Inferior parietal cortex (tissue), 1 donor: ENCODE data around the gene GRM4.
"Not testable (repeated sequence)": the region's sequence is repeated elsewhere in the genome, so short reads cannot be mapped to it uniquely, and the experiment has no call there.

Experiments
- DNase-seq: peaks from one replicate; pipeline ENCODE4 v3.0.0-alpha.2; 2016; ENCODE audit errors: extremely low spot score

The GRM4 gene

GRCh38 chr6:34146021-34146782, at the start of gene GRM4:
Gene GRM4, minus strand, starts transcription at chr6:34146087. Its CDS starts 12,591 bp downstream, at chr6:34133496.
- DNase-seq, result no peak

- no peak for DNase-seq
Observed at GRCh38 chr6:34194772-34195171, 48.9 kb upstream of the GRM4 start.

GRCh38 chr6:34190504-34191122, 44.7 kb upstream of the GRM4 start:
- DNase-seq, result no peak

GRCh38 chr6:34189806-34190503, 44.1 kb upstream of the GRM4 start:
- DNase-seq, result peak; percentile 33

- not testable (repeated sequence) for DNase-seq
Observed at GRCh38 chr6:34184726-34185125, 38.8 kb upstream of the GRM4 start.

- DNase-seq, result no peak
Observed at GRCh38 chr6:34182751-34183531, 37.1 kb upstream of the GRM4 start.

- no peak for DNase-seq
Observed at GRCh38 chr6:34181908-34182307, 36.0 kb upstream of the GRM4 start.

- no peak for DNase-seq
Observed at GRCh38 chr6:34179106-34179720, 33.3 kb upstream of the GRM4 start.

GRCh38 chr6:34178357-34179105, 32.6 kb upstream of the GRM4 start:
- no peak for DNase-seq

- DNase-seq, result no peak
Observed at GRCh38 chr6:34177181-34177591, 31.3 kb upstream of the GRM4 start.

GRCh38 chr6:34176261-34177031, 30.6 kb upstream of the GRM4 start:
- DNase-seq, result no peak

GRCh38 chr6:34174846-34175399, 29.0 kb upstream of the GRM4 start:
- no peak for DNase-seq

- no peak for DNase-seq
Observed at GRCh38 chr6:34172961-34173775, 27.3 kb upstream of the GRM4 start.

- DNase-seq, result no peak
Observed at GRCh38 chr6:34170346-34170745, 24.5 kb upstream of the GRM4 start.

GRCh38 chr6:34169897-34170296, 24.0 kb upstream of the GRM4 start:
- no peak for DNase-seq

- DNase-seq, result no peak
Observed at GRCh38 chr6:34161857-34162515, 16.1 kb upstream of the GRM4 start.

- DNase-seq, result no peak
Observed at GRCh38 chr6:34159844-34160243, 14.0 kb upstream of the GRM4 start.

GRCh38 chr6:34158876-34159275, 13.0 kb upstream of the GRM4 start:
- no peak for DNase-seq
